ENCODE data around the gene PTPRG. TPM values are rescaled to one million over a fixed set of nuclear protein-coding genes. Genes with fewer than 3 reads are reported as not detected.

The PTPRG gene
- total and polyA plus RNA-seq, 4 donors, result 3.6 to 35.6 (median 8.1) TPM

GRCh38 chr3:61531528-61531927, 29.8 kb upstream of the PTPRG start:
- no peaks in the 10 kb centered on the region for H3K9me3 ChIP-seq (ENCODE audit: control insufficient read depth in 4 of 4, low read length in 3 of 4)
- H3K4me3 ChIP-seq (ENCODE audit: low read depth in 1 of 3, low read length in 3 of 3), result no peak overlapping the region
- TF ChIP-seq RXRA (IDR thresholded peaks at IDR 0.05), result no peak
- TF ChIP-seq NR2F2 (IDR thresholded peaks at IDR 0.05), result no peak
- TF ChIP-seq RAD21 (IDR thresholded peaks at IDR 0.05), result no peak
- WGBS, result 66% methylated on average over 2 of the region's 2 CpGs
- H3K27me3 ChIP-seq (ENCODE audit: control insufficient read depth in 4 of 4, insufficient read depth in 4 of 4, low read length in 3 of 4), result no peaks in the 10 kb centered on the region
- no peak for DNase-seq (ENCODE audit: low spot score)
- no peak overlapping the region for H3K27ac ChIP-seq (ENCODE audit: low read depth in 1 of 2, low read length in 2 of 2)
- H3K4me1 ChIP-seq (ENCODE audit: control insufficient read depth in 4 of 4, insufficient read depth in 4 of 4, low read length in 3 of 4), result no peaks in the 10 kb centered on the region
- no peaks in the 10 kb centered on the region for H3K36me3 ChIP-seq (ENCODE audit: control insufficient read depth in 4 of 4, insufficient read depth in 3 of 4, low read depth in 1 of 4, low read length in 3 of 4)
- H3K9ac ChIP-seq (ENCODE audit: low read depth in 1 of 2, low read length in 2 of 2), result no peak overlapping the region

- Histone ChIP-seq H3K9me3 (ENCODE audit: control insufficient read depth in 4 of 4, low read length in 3 of 4) (no peaks in the 10 kb centered on the region), H3K36me3 (ENCODE audit: control insufficient read depth in 4 of 4, insufficient read depth in 3 of 4, low read depth in 1 of 4, low read length in 3 of 4) (no peaks in the 10 kb centered on the region), H3K9ac (ENCODE audit: low read depth in 1 of 2, low read length in 2 of 2) (no peak overlapping the region), H3K4me3 (ENCODE audit: low read depth in 1 of 3, low read length in 3 of 3) (no peak overlapping the region), H3K4me1 (ENCODE audit: control insufficient read depth in 4 of 4, insufficient read depth in 4 of 4, low read length in 3 of 4) (no peaks in the 10 kb centered on the region), H3K27me3 (ENCODE audit: control insufficient read depth in 4 of 4, insufficient read depth in 4 of 4, low read length in 3 of 4) (no peaks in the 10 kb centered on the region), H3K27ac (ENCODE audit: low read depth in 1 of 2, low read length in 2 of 2) (no peak overlapping the region)
- no peak for DNase-seq (ENCODE audit: low spot score)
- no peak for TF ChIP-seq FOXA2 (IDR thresholded peaks at IDR 0.05)
- no peak for TF ChIP-seq HNF4A (conservative IDR thresholded peaks at IDR 0.05)
- TF ChIP-seq FOXA1 (IDR thresholded peaks at IDR 0.05), result no peak
- no peak for TF ChIP-seq EGR1 (IDR thresholded peaks at IDR 0.05; ENCODE audit: low read depth in 2 of 2)
- no peak for TF ChIP-seq HNF4G (IDR thresholded peaks at IDR 0.05)
- TF ChIP-seq JUND (IDR thresholded peaks at IDR 0.05), result no peak
- no peak for TF ChIP-seq RAD21 (IDR thresholded peaks at IDR 0.05)
- TF ChIP-seq YY1 (IDR thresholded peaks at IDR 0.05), result no peak
- no peak for TF ChIP-seq SP1 (IDR thresholded peaks at IDR 0.05)
- TF ChIP-seq ATF3 (IDR thresholded peaks at IDR 0.05), result no peak
- TF ChIP-seq REST (IDR thresholded peaks at IDR 0.05), result no peak
- no peak for TF ChIP-seq TAF1 (conservative IDR thresholded peaks at IDR 0.05)
- 93% methylated on average over 13 of the region's 13 CpGs for WGBS
Measured at GRCh38 chr3:61532739-61533500, 28.5 kb upstream of the PTPRG start.

- no peaks in the 10 kb centered on the region for H3K4me1 ChIP-seq (ENCODE audit: control insufficient read depth in 4 of 4, insufficient read depth in 4 of 4, low read length in 3 of 4)
- H3K9ac ChIP-seq (ENCODE audit: low read depth in 1 of 2, low read length in 2 of 2), result no peak overlapping the region
- 85% methylated on average over 3 of the region's 3 CpGs for WGBS
- TF ChIP-seq EGR1 (IDR thresholded peaks at IDR 0.05; ENCODE audit: low read depth in 2 of 2) (no peak), RXRA (IDR thresholded peaks at IDR 0.05) (no peak), REST (IDR thresholded peaks at IDR 0.05) (no peak), ZBTB33 (IDR thresholded peaks at IDR 0.05) (no peak), NR2F2 (IDR thresholded peaks at IDR 0.05) (no peak), HNF4G (IDR thresholded peaks at IDR 0.05) (no peak), MAX (IDR thresholded peaks at IDR 0.05) (no peak), RAD21 (IDR thresholded peaks at IDR 0.05) (no peak), ATF3 (IDR thresholded peaks at IDR 0.05) (no peak), GABPA (IDR thresholded peaks at IDR 0.05 in 1 of 2, conservative IDR thresholded peaks at IDR 0.05 in 1 of 2) (no peak), YY1 (IDR thresholded peaks at IDR 0.05) (no peak), TAF1 (conservative IDR thresholded peaks at IDR 0.05) (no peak)
Measured at GRCh38 chr3:61535826-61536225, 25.5 kb upstream of the PTPRG start.

More at GRCh38 chr3:61535826-61536225, 25.5 kb upstream of the PTPRG start:
- H3K36me3 ChIP-seq (ENCODE audit: control insufficient read depth in 4 of 4, insufficient read depth in 3 of 4, low read depth in 1 of 4, low read length in 3 of 4), result no peaks in the 10 kb centered on the region
- H3K4me3 ChIP-seq (ENCODE audit: low read depth in 1 of 3, low read length in 3 of 3), result no peak overlapping the region
- no peaks in the 10 kb centered on the region for H3K9me3 ChIP-seq (ENCODE audit: control insufficient read depth in 4 of 4, low read length in 3 of 4)
- no peaks in the 10 kb centered on the region for H3K27me3 ChIP-seq (ENCODE audit: control insufficient read depth in 4 of 4, insufficient read depth in 4 of 4, low read length in 3 of 4)
- DNase-seq (ENCODE audit: low spot score), result no peak
- no peak overlapping the region for H3K27ac ChIP-seq (ENCODE audit: low read depth in 1 of 2, low read length in 2 of 2)

All from liver (tissue), 9 donors.